Activated CD4-positive, CD25-positive, alpha-beta regulatory T cell treated with anti-CD3 and anti-CD28 coated beads, Interleukin-2, amount 50 U/mL, for 24 hours (primary cell): ENCODE results near the gene CD82.
"Not testable (repeated sequence)": the region's sequence is repeated elsewhere in the genome, so short reads cannot be mapped to it uniquely, and the experiment has no call there.

ENCODE experiments used
- ATAC-seq, 2 donors: fragments of 150-1000 bp; cut with Tn5 transposase; one replicate each; pipeline ENCODE4 v1.10.0; 2021; ENCODE audit warnings: mild to moderate bottlenecking in 1 of 2, moderate library complexity in 1 of 2

The CD82 gene

DNA sequence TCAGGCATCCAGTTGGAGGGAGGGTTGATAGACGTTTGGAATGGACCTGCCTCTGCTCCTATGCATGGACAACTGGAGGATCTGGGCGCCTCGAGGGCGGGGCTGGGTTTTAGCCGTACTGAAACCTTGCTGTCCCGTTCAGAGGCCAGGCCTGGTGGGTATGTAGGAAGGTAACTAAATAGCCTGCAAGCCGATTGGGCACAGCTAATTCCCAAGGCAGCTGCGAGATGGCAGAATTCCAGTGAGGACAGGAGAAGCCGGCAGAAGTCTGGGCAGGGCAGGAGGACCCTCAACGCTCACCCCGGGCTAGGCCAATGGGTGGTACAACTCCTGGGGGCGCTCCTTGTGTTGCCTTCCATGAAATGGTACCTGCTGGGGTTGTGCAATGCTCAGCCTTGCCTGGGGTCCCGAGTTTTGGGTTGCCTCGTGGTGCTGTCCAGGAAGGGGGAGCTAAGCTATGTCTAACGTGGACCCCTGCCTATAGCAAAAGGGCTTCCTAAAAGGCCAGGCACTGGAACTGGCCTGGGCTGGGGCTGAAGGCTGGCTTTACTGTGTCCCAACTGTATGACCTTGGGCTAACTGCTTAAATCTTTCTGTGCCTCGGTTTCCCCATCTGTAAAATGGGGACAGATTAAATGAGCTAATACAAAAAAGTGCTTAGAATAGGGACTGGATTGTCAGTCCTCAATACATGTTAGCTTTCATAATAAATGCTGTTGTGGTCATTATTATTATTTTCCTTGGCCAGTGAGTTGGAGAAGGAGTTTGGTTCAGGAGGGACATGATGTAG, 30.1 kb upstream of the CD82 start:
- no peak for ATAC-seq

DNA sequence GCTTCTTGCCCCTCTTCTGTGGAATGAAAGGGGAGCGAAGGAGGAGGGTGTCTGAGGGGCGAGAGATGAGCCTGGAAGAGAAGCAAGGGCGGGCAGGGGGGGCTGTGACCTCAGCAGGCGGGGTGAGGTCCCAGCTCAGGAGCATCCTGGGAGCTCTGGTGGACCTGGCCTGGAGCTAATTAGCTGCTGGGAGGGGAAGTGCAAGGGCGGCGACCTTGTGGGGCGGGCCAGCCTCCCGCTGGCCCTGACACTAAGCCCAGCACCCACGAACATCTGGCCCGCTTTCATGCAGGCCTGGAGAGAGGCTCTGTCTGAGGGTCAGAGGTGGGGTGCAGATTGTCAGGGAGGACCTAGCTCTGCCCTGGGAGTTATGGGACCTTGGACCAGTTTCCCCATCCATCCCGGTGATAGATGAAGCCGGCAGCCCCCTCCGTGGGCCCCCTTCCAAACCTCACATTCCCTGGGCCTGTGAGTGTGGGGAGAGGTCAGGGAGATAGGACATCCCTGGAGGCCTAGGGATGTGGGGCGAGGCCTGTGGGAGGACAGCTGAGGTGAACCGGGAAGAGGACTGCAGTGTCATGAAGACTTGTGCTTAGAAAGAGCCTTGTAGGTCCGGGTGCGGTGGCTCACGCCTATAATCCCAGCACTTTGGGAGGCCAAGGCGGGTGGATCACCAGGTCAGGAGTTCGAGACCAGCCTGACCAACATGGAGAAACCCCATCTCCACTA, 28.5 kb upstream of the CD82 start:
- no peak for ATAC-seq

DNA sequence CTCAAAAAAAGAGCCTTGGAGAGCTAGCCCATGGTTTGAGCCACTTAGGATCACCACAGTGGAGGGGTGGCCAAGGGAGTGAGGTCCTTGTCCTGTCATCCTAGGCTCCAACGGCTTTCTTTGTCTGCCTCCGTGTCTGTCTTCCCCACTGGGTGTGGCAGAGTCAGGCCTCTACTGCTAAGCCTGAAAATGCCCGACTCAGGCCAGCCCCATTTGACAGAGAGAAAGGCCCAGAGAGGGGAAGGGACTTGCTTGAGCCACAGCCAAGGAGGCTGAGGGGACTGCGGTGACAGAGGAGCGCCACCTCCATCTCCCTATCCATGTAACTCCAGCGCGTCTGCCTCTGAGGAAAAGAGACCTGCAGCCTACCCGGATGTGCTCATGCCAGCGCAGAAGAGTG, 27.8 kb upstream of the CD82 start:
- no peak for ATAC-seq

DNA sequence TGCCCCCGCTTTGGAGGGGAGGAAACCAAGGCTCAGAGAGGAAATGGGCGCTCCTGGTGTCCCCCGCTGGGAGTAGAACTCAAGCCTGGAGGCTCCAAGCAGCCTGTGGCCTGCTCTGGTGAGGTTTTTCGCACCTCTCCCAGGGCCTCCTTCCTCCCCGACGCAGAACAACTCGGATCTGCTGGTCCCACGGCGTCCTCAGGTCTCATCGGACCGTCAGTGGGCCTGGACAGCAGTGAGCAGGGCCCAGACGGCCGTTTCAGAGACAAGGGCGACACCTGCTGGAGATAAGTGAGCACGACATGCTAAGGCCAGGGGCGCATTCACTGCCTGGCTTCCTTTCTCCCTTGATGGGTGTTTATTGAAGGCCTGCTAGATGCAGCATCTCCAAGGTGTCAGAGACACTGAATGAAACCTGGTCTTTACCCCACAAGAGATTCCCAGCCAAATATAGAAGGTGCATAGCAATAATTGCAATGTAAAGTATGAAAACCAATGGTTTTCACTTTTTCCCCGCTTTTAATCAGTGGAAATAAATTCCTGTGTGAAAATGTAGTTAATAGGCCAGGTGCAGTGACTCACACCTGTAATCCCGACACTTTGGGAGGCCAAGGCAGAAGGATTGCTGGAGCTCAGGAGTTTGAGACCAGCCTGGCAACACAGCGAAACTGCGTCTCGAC, 26.9 kb upstream of the CD82 start:
- peak; percentile 80 to 82 for ATAC-seq

DNA sequence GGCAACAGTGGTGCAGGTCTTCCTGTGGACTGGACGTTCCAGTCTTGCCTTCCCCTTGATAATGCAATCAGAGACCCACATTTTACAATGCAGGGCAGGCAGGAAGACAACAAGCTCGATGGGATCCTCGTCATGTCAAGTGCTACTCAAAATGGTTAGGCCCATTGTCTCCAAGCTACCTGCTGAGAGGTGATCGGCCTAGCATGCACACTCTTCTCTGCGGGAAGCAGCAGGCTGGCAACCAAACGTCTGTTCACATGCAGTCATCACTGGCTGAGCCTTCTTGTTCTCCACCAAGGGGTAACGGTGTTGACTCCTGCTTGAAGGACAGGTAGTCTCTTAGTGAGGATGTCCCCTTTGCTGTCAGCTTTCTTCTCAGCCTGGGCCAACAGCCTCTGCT, 25.5 kb upstream of the CD82 start:
- no peak for ATAC-seq

DNA sequence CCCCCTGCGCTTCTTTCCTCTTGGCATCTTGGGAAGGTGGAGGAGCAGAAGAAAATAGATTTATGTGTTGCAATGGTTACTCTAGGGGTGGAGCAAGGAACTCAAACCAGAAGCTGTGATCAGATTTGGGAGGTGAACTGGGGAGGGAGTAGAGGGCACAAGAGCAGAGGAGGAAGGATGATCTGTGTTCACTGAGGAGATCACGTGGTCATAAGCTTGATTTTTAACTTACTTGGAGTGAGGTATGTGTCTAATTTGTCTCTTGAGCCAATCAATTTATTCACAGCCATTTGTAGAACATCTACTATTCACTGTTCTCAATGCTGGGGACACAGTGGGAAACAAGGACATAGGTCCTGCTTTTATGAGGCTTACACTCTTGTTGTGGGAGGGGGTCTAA, 24.8 kb upstream of the CD82 start:
- ATAC-seq, result no peak

DNA sequence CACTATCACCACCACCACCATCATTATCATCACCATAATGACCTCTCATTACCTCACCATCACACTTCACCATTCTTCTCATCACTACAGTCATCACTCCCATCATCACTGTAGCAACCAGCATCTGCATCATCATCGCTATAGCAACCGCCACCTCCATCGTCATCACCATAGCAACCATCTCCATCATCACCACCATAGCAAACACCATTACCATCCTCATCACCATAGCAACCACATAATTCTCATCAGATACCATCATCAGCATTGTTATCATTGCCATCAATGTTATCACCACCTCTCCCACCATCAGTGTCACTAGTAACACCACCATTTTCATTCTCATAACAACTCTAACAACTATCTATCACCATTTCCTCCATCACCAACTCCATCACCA, 23.1 kb upstream of the CD82 start:
- peak in 1 of 2 donors; percentile 48 for ATAC-seq

DNA sequence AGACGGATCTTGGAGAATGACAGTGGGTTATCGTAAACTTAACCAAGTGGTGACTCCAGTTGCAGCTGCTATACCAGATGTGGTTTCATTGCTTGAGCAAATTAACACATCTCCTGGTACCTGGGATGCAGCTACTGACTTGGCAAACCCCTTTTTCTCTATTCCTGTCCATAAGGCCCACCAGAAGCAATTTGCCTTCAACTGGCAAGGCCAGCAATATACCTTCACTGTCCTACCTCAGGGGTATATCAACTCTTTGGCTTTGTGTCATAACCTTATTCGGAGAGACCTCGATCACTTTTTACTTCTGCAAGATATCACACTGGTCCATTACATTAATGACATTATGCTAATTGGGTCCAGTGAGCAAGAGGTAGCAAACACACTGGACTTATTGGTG, 18.5 kb upstream of the CD82 start:
- ATAC-seq, result not testable (repeated sequence)

DNA sequence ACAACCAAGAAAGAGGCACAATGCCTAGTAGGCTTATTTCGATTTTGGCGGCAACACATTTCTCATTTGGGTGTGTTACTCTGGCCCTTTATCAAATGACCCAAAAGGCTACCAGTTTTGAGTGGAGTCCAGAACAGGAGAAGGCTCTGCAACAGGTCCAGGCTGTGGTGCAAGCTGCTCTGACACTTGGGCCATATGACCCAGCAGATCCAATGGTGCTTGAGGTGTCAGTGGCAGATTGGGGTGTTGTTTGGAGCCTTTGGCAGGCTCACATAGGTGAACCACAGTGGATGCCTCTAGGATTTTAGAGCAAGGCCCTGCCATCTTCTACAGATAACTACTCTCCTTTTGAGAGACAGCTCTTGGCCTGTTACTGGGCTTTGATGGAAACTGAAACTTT, 17.9 kb upstream of the CD82 start:
- not testable (repeated sequence) for ATAC-seq

DNA sequence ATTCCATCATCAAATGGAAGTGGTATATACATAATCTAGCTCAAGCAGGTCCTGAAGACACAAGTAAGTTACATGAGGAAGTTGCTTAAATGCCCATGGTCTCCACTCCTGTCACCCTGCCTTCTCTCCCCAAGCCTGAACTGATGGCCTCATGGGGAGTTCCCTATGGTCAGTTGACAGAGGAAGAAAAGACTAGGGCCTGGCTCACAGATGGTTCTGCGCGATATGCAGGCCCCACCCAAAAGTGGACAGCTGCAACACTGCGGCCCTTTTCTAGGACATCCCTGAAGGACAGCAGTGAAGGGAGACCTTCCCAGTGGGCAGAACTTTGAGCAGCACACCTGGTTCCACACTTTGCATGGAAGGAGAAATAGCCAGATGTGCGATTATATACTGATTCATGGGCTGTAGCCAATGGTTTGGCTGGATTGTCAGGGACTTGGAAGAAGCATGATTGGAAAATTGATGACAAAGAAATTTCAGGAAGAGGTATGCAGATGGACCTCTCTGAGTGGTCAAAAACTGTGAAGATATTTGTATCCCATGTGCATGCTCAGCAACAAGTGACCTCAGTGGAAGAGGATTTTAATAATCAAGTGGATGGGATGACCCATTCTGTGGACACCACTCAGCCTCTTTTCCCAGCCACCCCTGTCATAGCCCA, 17.3 kb upstream of the CD82 start:
- no peak for ATAC-seq

DNA sequence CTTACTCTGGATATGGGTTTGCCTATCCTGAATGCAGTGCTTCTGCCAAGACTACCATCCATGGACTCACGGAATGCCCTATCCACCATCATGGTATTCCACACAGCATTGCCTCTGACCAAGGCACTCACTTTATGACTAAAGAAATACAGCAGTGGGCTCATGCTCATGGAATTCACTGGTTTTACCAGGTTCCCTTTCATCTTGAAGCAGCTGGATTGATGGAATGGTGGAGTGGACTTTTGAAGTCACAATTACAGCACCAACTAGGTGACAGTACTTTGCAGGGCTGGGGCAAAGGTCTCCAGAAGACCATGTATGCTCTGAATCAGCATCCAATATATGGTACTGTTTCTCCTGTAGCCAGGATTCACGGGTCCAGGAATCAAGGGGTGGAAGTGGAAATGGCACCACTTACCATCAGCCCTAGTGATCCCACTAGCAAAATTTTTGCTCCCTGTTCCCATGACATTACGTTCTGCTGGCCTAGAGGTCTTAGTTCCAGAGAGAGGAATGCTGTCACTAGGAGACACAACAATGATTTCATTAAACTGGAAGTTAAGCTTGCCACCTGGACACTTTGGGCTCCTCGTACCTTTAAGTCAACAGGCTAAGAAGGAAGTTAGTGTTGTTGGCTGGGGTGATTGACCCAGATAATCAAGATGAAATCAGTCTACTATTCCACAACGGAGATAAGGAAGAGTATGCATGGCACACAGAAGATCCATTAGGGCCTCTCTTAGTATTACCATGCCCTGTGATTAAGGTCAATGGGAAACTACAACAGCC, 16.3 kb upstream of the CD82 start:
- not testable (repeated sequence) for ATAC-seq

DNA sequence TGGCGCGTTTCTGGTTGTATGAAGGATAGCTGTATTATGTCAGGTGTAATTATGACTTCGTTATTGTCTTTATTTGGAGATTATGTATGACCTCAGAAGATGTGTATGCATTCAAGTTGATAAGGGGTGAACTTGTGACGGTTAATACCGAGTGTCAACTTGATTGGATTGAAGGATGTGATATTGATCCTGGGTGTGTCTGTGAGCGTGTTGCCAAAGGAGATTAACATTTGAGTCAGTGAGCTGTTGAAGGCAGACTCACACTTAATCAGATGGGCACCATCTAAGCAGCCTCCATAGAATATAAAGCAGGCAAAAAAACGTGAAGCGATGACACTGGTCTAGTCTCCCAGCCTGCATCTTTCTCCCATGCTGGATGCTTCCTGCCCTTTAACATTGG, 15.3 kb upstream of the CD82 start:
- no peak for ATAC-seq

DNA sequence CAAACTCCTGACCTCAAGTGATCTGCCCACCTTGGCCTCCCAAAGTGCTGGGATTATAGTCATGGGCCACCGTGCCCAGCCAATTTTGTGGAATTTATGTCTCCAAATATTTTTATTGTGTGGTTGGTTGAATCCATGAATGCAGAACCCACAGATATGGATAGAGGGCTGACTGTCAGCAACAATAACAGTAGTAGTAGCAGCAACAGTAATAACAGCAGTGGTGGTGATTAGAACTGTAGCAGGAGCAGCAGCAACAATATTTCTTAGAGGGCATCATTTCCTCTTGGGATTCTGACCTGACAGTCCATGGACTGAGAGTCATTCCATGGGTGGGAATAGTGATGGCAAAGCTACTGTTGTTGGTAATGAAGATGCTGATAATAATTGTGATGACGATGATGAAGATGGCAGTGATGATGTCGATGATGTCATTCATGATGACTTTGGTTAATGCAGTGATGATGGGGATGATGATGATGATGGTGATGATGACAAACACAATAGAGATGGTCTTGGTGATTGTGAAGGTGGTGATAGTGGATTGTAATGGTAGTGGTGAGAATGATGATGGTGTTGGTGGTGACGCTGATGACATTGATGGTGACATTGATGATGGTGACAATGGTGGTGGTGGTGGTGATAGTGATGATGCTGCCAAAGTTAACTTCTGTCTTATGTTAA, 13.9 kb upstream of the CD82 start:
- no peak for ATAC-seq

DNA sequence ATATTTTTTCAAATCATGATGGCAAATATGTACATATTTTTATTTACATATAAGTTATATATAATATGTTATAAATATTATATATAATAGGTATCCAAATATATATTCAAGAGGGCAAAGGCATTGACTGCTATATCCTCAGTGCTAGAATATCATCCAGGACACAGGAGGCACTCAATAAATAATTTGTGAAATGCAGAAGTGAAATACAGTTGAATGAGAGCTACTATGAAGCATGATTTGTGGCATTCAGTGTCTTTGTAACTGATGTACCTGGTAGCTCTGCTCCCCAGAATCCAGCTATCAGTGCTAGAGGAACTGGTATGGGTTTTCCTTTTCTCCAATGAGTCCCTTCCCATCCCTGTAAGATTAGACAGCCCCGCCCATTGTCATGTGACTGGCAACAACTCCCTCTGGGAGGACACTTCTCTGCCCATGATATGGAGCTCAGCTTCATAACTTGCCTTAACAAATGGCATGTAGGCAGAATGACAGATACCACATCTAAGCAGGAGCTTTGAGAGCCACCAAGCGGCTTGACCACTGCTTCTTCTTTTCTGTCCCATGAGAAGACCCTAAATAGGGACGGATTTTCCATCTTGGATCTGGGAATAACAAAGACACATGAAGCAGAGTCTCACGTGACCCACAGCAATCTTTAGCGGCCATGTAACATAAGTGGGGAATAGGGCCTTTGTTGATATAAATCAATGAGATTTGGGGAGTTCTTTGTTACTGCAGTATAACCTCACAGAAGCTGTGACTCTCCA, 10.2 kb upstream of the CD82 start:
- no peak for ATAC-seq

DNA sequence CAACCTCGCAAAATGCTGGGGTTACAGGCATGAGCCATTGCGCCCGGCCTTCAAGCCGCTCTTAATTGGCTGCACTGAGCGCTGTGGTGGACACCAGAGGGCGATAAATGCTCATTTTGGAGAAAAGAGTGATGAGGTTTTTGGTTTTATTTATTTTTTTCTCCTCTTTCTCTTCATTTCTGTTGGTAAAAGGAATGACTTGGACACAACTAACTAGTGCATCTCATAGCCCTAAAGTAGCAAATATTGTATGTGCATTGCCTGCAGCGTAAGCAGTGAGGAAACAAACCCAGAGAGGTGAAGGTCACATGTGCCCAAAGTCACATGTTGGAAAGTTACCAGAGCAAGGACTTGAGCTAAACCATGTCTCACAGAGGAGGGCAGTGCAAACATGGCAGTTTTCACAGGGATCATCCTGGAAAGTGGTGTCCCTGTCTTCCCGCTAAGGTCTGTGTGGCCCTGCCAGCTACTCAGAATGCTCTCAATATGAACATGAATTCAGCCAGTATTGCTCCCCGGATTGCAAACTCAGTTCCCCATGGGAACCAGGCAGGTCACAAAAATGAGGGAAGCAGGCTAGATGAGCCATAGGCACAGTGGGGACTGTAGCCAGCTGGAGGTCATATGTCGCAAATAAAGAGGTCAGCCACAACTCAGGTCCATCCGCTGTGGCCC, 8.6 kb upstream of the CD82 start:
- ATAC-seq, result peak; percentile 68 to 69

DNA sequence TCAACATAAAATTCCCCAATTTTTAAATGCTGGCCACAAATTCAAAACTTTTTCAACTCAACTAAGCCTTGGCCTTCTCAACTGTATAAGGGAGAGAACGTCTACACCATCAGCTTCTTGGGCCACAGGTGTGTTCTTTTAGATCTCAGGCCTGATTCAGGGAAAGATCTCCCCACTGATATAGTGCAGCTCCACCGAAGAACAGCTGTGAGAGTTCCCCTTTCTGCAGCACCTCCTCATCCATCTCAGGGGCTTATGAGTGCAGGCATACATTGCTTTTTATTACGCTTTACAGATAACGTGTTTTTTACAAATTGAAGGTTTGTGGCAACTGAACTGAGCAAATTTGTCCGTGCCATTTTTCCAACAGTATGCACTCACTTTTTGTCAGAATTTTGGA, 8.0 kb upstream of the CD82 start:
- no peak for ATAC-seq

DNA sequence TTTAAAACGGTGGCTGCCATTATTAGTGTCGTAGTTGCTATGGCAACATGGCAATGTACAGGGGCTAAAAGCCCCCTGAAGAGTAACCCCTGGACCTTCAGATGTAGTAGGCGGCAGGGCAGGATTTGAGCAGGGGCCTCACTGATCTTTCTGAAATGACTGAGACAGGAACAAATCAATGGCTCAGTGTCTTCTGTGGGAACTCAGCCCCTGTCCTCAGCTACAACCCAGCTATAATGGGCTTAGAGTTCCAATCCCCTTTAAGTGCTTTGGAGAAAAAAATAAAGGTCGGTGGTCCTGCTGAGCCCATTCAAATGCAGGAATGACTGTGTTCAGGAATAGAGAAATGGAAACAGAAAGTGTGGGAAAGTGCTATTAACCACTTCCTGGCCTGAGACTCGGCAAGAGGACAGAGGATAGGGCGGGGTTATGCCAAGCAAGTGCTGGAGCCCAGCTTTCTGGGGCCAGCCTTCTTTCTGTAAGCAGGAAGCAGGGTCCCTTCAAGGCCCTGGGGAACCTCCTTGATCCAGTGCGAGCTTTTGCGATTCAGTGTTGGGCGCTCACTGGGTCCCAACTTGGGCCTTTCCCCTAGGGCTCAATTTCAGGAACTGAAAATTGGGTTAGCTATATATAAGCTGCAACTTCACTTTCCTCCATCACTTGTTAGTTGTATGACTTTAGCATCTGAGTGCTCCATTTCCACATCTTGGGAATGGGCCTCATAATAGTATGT, 6.1 kb upstream of the CD82 start:
- ATAC-seq, result peak; percentile 25 to 50

DNA sequence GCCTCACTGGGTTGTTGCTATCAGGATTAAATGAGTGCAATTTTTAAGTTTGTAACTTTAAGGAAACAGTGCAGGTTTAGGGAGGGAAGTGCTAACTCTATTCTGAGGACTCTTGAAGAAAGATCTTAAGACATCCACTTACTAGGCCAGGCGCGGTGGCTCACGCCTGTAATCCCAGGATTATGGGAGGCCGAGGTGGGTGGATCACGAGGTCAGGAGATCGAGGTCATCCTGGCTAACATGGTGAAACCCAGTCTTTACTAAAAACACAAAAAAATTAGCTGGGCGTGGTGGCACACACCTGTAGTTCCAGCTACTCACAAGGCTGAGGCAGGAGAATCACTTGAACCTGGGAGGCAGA, 5.5 kb upstream of the CD82 start:
- ATAC-seq, result not testable (repeated sequence)

DNA sequence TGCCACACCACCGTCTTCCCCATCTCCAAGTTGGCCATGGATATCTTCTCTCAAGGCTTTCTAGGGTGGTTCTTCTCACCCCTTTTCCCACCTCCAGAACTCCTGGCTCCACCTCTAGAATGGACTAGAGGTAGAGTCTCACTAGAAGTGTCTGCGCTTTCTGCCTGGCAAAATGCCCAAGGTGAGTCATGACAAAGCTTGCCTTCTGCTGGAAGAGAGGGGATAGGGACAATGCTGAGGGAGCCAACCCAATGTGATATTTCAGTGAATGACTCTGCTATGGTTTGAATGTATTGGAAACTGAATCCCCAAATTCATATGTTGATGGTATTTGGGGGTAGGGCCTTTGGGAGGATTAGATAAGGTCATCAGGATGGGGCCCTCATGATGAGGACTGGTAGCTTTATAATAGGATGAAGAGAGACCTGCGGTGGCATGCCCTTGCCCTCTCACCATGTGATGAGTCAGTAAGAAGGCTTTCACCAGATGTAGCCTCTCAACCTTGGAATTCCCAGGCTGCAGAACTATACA, 4.1 kb upstream of the CD82 start:
- ATAC-seq, result no peak
